Embryonic facial prominence (tissue), 1 donor: ENCODE results near the gene APP.

Experiments used
- DNase-seq: peaks from one replicate; pipeline ENCODE4 v3.0.0-alpha.2; 2016; ENCODE audit errors: extremely low spot score

The APP gene

GRCh38 chr21:25878344-25878743, 292.2 kb downstream of the APP start:
- no peak for DNase-seq

GRCh38 chr21:25872271-25872670, 298.3 kb downstream of the APP start:
- no peak for DNase-seq

- DNase-seq: no peak
These were observed 299.0 kb downstream of the APP start for GRCh38 chr21:25871566-25871965.

- no peak for DNase-seq
These were observed 300.5 kb downstream of the APP start for GRCh38 chr21:25870084-25870483.

- no peak for DNase-seq
These were observed 303.5 kb downstream of the APP start for GRCh38 chr21:25867061-25867460.

- no peak for DNase-seq
These were observed 306.8 kb downstream of the APP start for GRCh38 chr21:25863747-25864146.

GRCh38 chr21:25863031-25863430, 307.5 kb downstream of the APP start:
- DNase-seq: no peak

- no peak for DNase-seq
These were observed 308.0 kb downstream of the APP start for GRCh38 chr21:25862596-25862995.

- no peak for DNase-seq
These were observed 308.5 kb downstream of the APP start for GRCh38 chr21:25862112-25862511.

- no peak for DNase-seq
These were observed 311.2 kb downstream of the APP start for GRCh38 chr21:25859235-25859929.

GRCh38 chr21:25858325-25858724, 312.2 kb downstream of the APP start:
- DNase-seq: no peak

GRCh38 chr21:25857308-25858074, 313.1 kb downstream of the APP start:
- DNase-seq: peak; percentile 44

GRCh38 chr21:25855576-25855975, 315.0 kb downstream of the APP start:
- DNase-seq: no peak

GRCh38 chr21:25850126-25850842, 320.3 kb downstream of the APP start:
- peak; percentile 60 for DNase-seq

- DNase-seq: no peak
These were observed 322.3 kb downstream of the APP start for GRCh38 chr21:25848309-25848708.

GRCh38 chr21:25845729-25846256, 324.8 kb downstream of the APP start:
- no peak for DNase-seq

- DNase-seq: no peak
These were observed 327.6 kb downstream of the APP start for GRCh38 chr21:25842925-25843324.

- no peak for DNase-seq
These were observed 331.8 kb downstream of the APP start for GRCh38 chr21:25838809-25839208.

GRCh38 chr21:25837533-25838265, 332.9 kb downstream of the APP start:
- peak; percentile 64 for DNase-seq

- DNase-seq: no peak
These were observed 334.2 kb downstream of the APP start for GRCh38 chr21:25836396-25836795.

- no peak for DNase-seq
These were observed 336.2 kb downstream of the APP start for GRCh38 chr21:25834381-25834780.
